ENCODE data around the gene FNDC10. TPM values are rescaled to one million over a fixed set of nuclear protein-coding genes. Genes with fewer than 3 reads are reported as not detected.
"Not testable (repeated sequence)": the region's sequence is repeated elsewhere in the genome, so short reads cannot be mapped to it uniquely, and the experiment has no call there.

FNDC10 gene
- total RNA-seq, 1 donor from 2014 or later, result 14.3 TPM

- Mint-ChIP-seq H3K4me1 (peaks cover 17% of the 10 kb centered on the region), H3K36me3 (ENCODE audit: low read depth) (peaks cover 55% of the 10 kb centered on the region), H3K27ac (no peak overlapping the region), H3K27me3 (no peaks in the 10 kb centered on the region), H3K4me3 (no peak overlapping the region), H3K9me3 (no peaks in the 10 kb centered on the region)
- intact Hi-C loops (cut with micrococcal nuclease), result no loop called here
- no peak for DNase-seq
These were observed 34.6 kb downstream of the FNDC10 start for GRCh38 chr1:1565340-1565739.

- intact Hi-C loops (cut with micrococcal nuclease), result no loop called here
- Mint-ChIP-seq H3K4me3 (no peak overlapping the region), H3K27ac (no peak overlapping the region), H3K36me3 (ENCODE audit: low read depth) (peaks cover 52% of the 10 kb centered on the region), H3K27me3 (no peaks in the 10 kb centered on the region), H3K9me3 (no peaks in the 10 kb centered on the region), H3K4me1 (peaks cover 9% of the 10 kb centered on the region)
- DNase-seq, result no peak
These were observed 35.7 kb downstream of the FNDC10 start for GRCh38 chr1:1564268-1564667.

GRCh38 chr1:1563688-1564087 lies 36.2 kb downstream of the FNDC10 start:
- DNase-seq, result no peak
- Mint-ChIP-seq H3K9me3 (no peaks in the 10 kb centered on the region), H3K36me3 (ENCODE audit: low read depth) (peaks cover 53% of the 10 kb centered on the region), H3K4me1 (peaks cover 8% of the 10 kb centered on the region), H3K27ac (no peak overlapping the region), H3K4me3 (no peak overlapping the region), H3K27me3 (no peaks in the 10 kb centered on the region)
- intact Hi-C loops (cut with micrococcal nuclease), result no loop called here

GRCh38 chr1:1562556-1563195 lies 37.3 kb downstream of the FNDC10 start:
- Mint-ChIP-seq H3K9me3 (no peaks in the 10 kb centered on the region), H3K4me3 (no peak overlapping the region), H3K36me3 (ENCODE audit: low read depth) (peaks cover 55% of the 10 kb centered on the region), H3K4me1 (peaks cover 9% of the 10 kb centered on the region), H3K27ac (no peak overlapping the region), H3K27me3 (no peaks in the 10 kb centered on the region)
- intact Hi-C loops (cut with micrococcal nuclease), result no loop called here
- no peak for DNase-seq

- no peak overlapping the region for H3K27ac Mint-ChIP-seq
- H3K27me3 Mint-ChIP-seq, result no peaks in the 10 kb centered on the region
- H3K9me3 Mint-ChIP-seq, result no peaks in the 10 kb centered on the region
These were observed 38.0 kb downstream of the FNDC10 start for GRCh38 chr1:1561801-1562470.

GRCh38 chr1:1560178-1560577 lies 39.8 kb downstream of the FNDC10 start:
- Mint-ChIP-seq H3K4me3 (no peak overlapping the region), H3K27me3 (no peaks in the 10 kb centered on the region), H3K4me1 (peaks cover 2% of the 10 kb centered on the region), H3K9me3 (no peaks in the 10 kb centered on the region), H3K36me3 (ENCODE audit: low read depth) (peaks cover 37% of the 10 kb centered on the region), H3K27ac (no peak overlapping the region)
- intact Hi-C loops (cut with micrococcal nuclease), result no loop called here
- no peak for DNase-seq

More at GRCh38 chr1:1561801-1562470, 38.0 kb downstream of the FNDC10 start:
- peaks cover 49% of the 10 kb centered on the region for H3K36me3 Mint-ChIP-seq (ENCODE audit: low read depth)
- DNase-seq, result no peak
- H3K4me1 Mint-ChIP-seq, result peaks cover 4% of the 10 kb centered on the region
- intact Hi-C loops (cut with micrococcal nuclease), result no loop called here
- H3K4me3 Mint-ChIP-seq, result no peak overlapping the region

GRCh38 chr1:1559066-1559465 lies 40.9 kb downstream of the FNDC10 start:
- Mint-ChIP-seq H3K27ac (no peak overlapping the region), H3K36me3 (ENCODE audit: low read depth) (peaks cover 26% of the 10 kb centered on the region), H3K9me3 (no peaks in the 10 kb centered on the region), H3K27me3 (no peaks in the 10 kb centered on the region), H3K4me1 (peaks cover 2% of the 10 kb centered on the region), H3K4me3 (no peak overlapping the region)
- intact Hi-C loops (cut with micrococcal nuclease), result no loop called here
- DNase-seq, result no peak

GRCh38 chr1:1558591-1558990 lies 41.3 kb downstream of the FNDC10 start:
- Mint-ChIP-seq H3K27ac (no peak overlapping the region), H3K4me1 (peaks cover 2% of the 10 kb centered on the region), H3K36me3 (ENCODE audit: low read depth) (peaks cover 21% of the 10 kb centered on the region), H3K9me3 (no peaks in the 10 kb centered on the region), H3K27me3 (no peaks in the 10 kb centered on the region), H3K4me3 (no peak overlapping the region)
- DNase-seq, result no peak
- intact Hi-C loops (cut with micrococcal nuclease), result no loop called here

GRCh38 chr1:1557688-1558087 lies 42.2 kb downstream of the FNDC10 start:
- H3K4me3 Mint-ChIP-seq; H3K27ac Mint-ChIP-seq; DNase-seq; H3K27me3 Mint-ChIP-seq; H3K4me1 Mint-ChIP-seq; intact Hi-C loops (cut with micrococcal nuclease); H3K9me3 Mint-ChIP-seq: not testable (repeated sequence)
- peaks cover 19% of the 10 kb centered on the region for H3K36me3 Mint-ChIP-seq (ENCODE audit: low read depth)

- H3K27me3 Mint-ChIP-seq; H3K4me1 Mint-ChIP-seq; H3K9me3 Mint-ChIP-seq; intact Hi-C loops (cut with micrococcal nuclease); H3K4me3 Mint-ChIP-seq; H3K27ac Mint-ChIP-seq; DNase-seq: not testable (repeated sequence)
- H3K36me3 Mint-ChIP-seq (ENCODE audit: low read depth), result peaks cover 15% of the 10 kb centered on the region
These were observed 43.0 kb downstream of the FNDC10 start for GRCh38 chr1:1556961-1557360.

- H3K27ac Mint-ChIP-seq, result no peak overlapping the region
- no peaks in the 10 kb centered on the region for H3K9me3 Mint-ChIP-seq
- intact Hi-C loops (cut with micrococcal nuclease), result no loop called here
- no peaks in the 10 kb centered on the region for H3K27me3 Mint-ChIP-seq
- no peak overlapping the region for H3K4me3 Mint-ChIP-seq
- peaks cover 11% of the 10 kb centered on the region for H3K36me3 Mint-ChIP-seq (ENCODE audit: low read depth)
- DNase-seq, result no peak
- peaks cover 2% of the 10 kb centered on the region for H3K4me1 Mint-ChIP-seq
These were observed 43.4 kb downstream of the FNDC10 start for GRCh38 chr1:1556505-1556904.

GRCh38 chr1:1554926-1555915 lies 44.7 kb downstream of the FNDC10 start:
- no peak overlapping the region for H3K4me3 Mint-ChIP-seq
- H3K27ac Mint-ChIP-seq, result no peak overlapping the region
- H3K4me1 Mint-ChIP-seq, result peaks cover 2% of the 10 kb centered on the region
- peaks cover 2% of the 10 kb centered on the region for H3K36me3 Mint-ChIP-seq (ENCODE audit: low read depth)
- H3K9me3 Mint-ChIP-seq, result no peaks in the 10 kb centered on the region
- H3K27me3 Mint-ChIP-seq, result no peaks in the 10 kb centered on the region
- DNase-seq, result no peak
- intact Hi-C loops (cut with micrococcal nuclease), result no loop called here

GRCh38 chr1:1554550-1554925 lies 45.4 kb downstream of the FNDC10 start:
- intact Hi-C loops (cut with micrococcal nuclease), result no loop called here
- DNase-seq, result no peak
- Mint-ChIP-seq H3K4me1 (peaks cover 2% of the 10 kb centered on the region), H3K36me3 (ENCODE audit: low read depth) (peaks cover 2% of the 10 kb centered on the region), H3K27me3 (no peaks in the 10 kb centered on the region), H3K9me3 (no peaks in the 10 kb centered on the region), H3K27ac (no peak overlapping the region), H3K4me3 (no peak overlapping the region)

All from activated CD4-positive, alpha-beta T cell treated with anti-CD3 and anti-CD28 coated beads, Interleukin-2, amount 10 ng/mL, durations not matched to agents 24 days and 14 days (primary cell).